Motor neuron (in vitro differentiated cells): ENCODE measurements around the gene SLC49A4. TPM values are rescaled to one million over a fixed set of nuclear protein-coding genes. Genes with fewer than 3 reads are reported as not detected.
A peak's percentile ranks its signal among the peaks of the same experiment; 100 is the strongest.
"Not testable (repeated sequence)": the region's sequence is repeated elsewhere in the genome, so short reads cannot be mapped to it uniquely, and the experiment has no call there.

ENCODE experiments used
- ATAC-seq, 8 experiments: fragments of 200-7000 bp; cut with Tn5 transposase; replicated peaks in 6 of 8; 2 replicates each; pipeline ENCODE4 v1.8.0; 2021; ENCODE audit warnings: mild to moderate bottlenecking in 8 of 8, moderate library complexity in 8 of 8
- H3K27ac ChIP-seq, 2 donors: fragments of 250-450 bp; sonication (Bioruptor Pico); 2 replicates each; pipeline ENCODE4 v1.9.0; 2021; ENCODE audit warnings: antibody characterized with exemption in 2 of 2, mild to moderate bottlenecking in 2 of 2, moderate library complexity in 1 of 2
- H3K4me1 ChIP-seq, 2 donors: fragments of 250-450 bp; sonication (Bioruptor Pico); replicated peaks in 1 of 2; 2 replicates each; pipeline ENCODE4 v1.6.1; 2021; ENCODE audit warnings: antibody characterized with exemption in 2 of 2, mild to moderate bottlenecking in 2 of 2, moderate library complexity in 1 of 2
- H3K4me3 ChIP-seq, 5 donors: fragments of 250-450 bp; sonication (Bioruptor Pico); 2 replicates each; pipeline ENCODE4 v1.9.0; 2021; ENCODE audit warnings: antibody characterized with exemption in 5 of 5, mild to moderate bottlenecking in 5 of 5, moderate library complexity in 4 of 5
- WGBS, 10 experiments: fragments of 450-650 bp; shearing (Covaris generic); methylation state at CpG; one replicate each; pipeline ENCODE4 v1.0.0; 2022; 5-methylcytosine and 5-hydroxymethylcytosine counted together
- in situ Hi-C, 9 experiments: fragments of 400-800 bp; cut with MboI; loops; one replicate each; pipeline ENCODE4 v1.15.0; 2021; ENCODE audit warnings: low sequenced_read_pairs in 9 of 9, low pct_unique_long_range_greater_than_20kb in 2 of 9; ENCODE audit not compliant: unreplicated experiment in 9 of 9
- total RNA-seq, 8 experiments: library from RNA; unstranded; fragments of 300-600 nt; gene quantifications; 2 replicates each; pipeline versions ENCODE4 v1.2.3 to v1.2.4, GENCODE V29; 2022

Gene SLC49A4, protein sequence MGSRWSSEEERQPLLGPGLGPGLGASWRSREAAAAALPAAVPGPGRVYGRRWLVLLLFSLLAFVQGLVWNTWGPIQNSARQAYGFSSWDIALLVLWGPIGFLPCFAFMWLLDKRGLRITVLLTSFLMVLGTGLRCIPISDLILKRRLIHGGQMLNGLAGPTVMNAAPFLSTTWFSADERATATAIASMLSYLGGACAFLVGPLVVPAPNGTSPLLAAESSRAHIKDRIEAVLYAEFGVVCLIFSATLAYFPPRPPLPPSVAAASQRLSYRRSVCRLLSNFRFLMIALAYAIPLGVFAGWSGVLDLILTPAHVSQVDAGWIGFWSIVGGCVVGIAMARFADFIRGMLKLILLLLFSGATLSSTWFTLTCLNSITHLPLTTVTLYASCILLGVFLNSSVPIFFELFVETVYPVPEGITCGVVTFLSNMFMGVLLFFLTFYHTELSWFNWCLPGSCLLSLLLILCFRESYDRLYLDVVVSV
- total RNA-seq = 10 to 100 TPM in 4 of 8 experiments, 1 to 10 TPM in 4; 5.9 to 20.0 (median 10.3) TPM

GRCh38 chr3:122794779-122795673 lies at the start of gene SLC49A4:
Gene SLC49A4 (plus strand): TSS chr3:122795069. CDS start chr3:122795193, 124 bp downstream.
- H3K4me1 ChIP-seq = peaks cover 9 to 13% of the 10 kb centered on the region in 2 donors
- H3K27ac ChIP-seq = peak within 1 kb of the TSS; percentile 57 to 88
- peak within 1 kb of the TSS; percentile 49 to 99 (median 79) for H3K4me3 ChIP-seq
- WGBS, 10 experiments = 0% methylated on average over 1 to 13 of the region's 84 CpGs; no CpG with 5 or more reads in 4 of the 10 experiments
- in situ Hi-C loops = no loop called here
- peak; percentile 74 to 91 (median 88) for ATAC-seq

GRCh38 chr3:122745369-122746021 lies 49.4 kb upstream of the SLC49A4 start:
- in situ Hi-C loops = no loop called here
- peak in 7 of 8 experiments; percentile 54 to 86 (median 81) for ATAC-seq

DNA sequence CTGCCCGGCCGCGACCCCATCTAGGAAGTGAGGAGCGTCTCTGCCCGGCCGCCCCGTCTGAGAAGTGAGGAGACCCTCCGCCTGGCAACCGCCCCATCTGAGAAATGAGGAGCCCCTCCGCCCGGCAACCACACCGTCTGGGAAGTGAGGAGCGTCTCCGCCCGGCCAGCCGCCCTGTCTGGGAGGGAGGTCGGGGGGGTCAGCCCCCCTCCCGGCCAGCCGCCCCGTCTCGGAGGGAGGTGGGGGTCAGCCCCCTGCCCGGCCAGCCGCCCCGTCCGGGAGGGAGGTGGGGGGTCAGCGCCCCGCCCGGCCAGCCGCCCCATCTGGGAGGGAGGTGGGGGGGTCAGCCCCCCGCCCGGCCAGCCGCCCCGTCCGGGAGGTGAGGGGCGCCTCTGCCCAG lies 47.6 kb upstream of the SLC49A4 start:
- WGBS, 10 experiments = no CpG with 5 or more reads among the region's 35 CpGs
- ATAC-seq, H3K4me3 ChIP-seq, H3K27ac ChIP-seq, H3K4me1 ChIP-seq, in situ Hi-C loops: not testable (repeated sequence)

More at GRCh38 chr3:122745369-122746021, 49.4 kb upstream of the SLC49A4 start:
- Histone ChIP-seq H3K4me3 (peak overlapping the region in 2 of 5 donors; percentile 15 to 28), H3K4me1 (no peaks in the 10 kb centered on the region), H3K27ac (no peak overlapping the region)
- 60 to 100% (median 95%) methylated on average over 1 to 4 of the region's 4 CpGs; no CpG with 5 or more reads in 3 of the 10 experiments for WGBS, 10 experiments

DNA sequence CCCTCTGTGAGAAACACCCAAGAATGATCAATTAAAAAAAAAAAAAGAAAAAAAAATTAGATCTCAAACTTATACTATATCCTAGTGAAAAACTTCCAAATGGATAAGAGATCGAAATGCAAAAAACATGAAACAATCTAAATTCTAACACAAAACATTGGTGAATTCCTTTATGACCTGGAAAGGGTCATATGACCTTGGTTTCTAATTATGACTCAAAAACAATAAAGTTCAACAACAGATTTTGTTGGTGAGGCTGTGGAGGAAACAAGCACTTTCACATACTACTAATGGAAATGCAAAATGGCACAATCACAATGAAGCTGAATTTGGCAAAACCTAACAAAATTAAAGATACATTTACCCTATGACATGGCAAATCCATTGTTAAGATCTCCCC lies 46.5 kb upstream of the SLC49A4 start:
- 88 to 100% (median 100%) methylated on average over 1 of the region's 1 CpG; no CpG with 5 or more reads in 2 of the 10 experiments for WGBS, 10 experiments

DNA sequence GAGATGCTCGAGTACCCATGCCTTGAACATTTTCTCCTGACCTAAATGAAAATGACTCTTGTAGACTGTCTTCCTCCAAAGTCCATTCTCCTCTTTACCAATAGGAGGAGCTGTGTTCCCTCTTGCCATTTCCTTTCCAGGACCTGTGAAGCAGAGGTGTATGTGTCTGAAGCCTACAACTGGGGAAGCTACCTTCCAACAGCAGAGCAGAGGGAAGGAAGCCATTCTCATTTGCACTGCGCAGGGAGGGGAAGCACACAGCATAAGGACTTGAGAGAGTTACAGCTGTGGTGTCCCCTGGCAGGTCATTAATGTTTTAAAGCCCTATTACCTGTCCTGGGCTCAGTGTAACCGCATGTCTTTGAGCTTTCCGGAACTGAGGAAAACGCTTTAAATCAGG lies 39.9 kb upstream of the SLC49A4 start:
- ATAC-seq = peak in 3 of 8 experiments; percentile 10 to 23 (median 21)
- Histone ChIP-seq H3K27ac (no peak overlapping the region), H3K4me1 (no peaks in the 10 kb centered on the region), H3K4me3 (no peak overlapping the region)
- 58 to 100% (median 87%) methylated on average over 1 to 5 of the region's 5 CpGs for WGBS, 10 experiments
- in situ Hi-C loops = no loop called here

More for the DNA sequence above, 46.5 kb upstream of the SLC49A4 start:
- Histone ChIP-seq H3K4me3 (no peak overlapping the region), H3K4me1 (no peaks in the 10 kb centered on the region), H3K27ac (no peak overlapping the region)
- in situ Hi-C loops = no loop called here
- no peak for ATAC-seq

DNA sequence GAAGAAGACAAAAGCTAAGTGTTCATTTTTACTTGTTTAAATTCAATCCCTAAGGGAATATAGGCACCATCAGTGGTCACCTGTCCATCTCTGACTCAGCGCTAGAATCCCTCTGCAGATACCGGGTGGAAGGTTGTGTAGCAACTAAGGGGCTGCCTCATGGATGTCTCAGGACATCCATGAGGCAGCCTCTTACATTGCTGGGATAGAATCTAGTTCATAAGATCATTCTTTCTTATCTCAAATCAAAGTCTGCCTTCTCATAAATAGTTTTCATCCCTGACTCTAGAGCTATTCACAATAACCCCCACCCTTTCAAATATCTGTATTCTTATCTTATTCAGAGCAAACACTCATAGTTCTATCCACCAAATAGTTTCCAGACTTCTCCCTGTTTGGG lies 39.4 kb upstream of the SLC49A4 start:
- H3K27ac ChIP-seq = no peak overlapping the region
- no peak overlapping the region for H3K4me3 ChIP-seq
- no peak for ATAC-seq
- in situ Hi-C loops = no loop called here
- no peaks in the 10 kb centered on the region for H3K4me1 ChIP-seq
- WGBS, 10 experiments = 83 to 100% (median 100%) methylated on average over 1 to 2 of the region's 2 CpGs; no CpG with 5 or more reads in 1 of the 10 experiments

- Histone ChIP-seq H3K4me1 (no peaks in the 10 kb centered on the region), H3K4me3 (no peak overlapping the region), H3K27ac (no peak overlapping the region)
- in situ Hi-C loops = no loop called here
- 0 to 83% (median 10%) methylated on average over 1 to 2 of the region's 3 CpGs; no CpG with 5 or more reads in 6 of the 10 experiments for WGBS, 10 experiments
- ATAC-seq = peak in 3 of 8 experiments; percentile 91 to 93 (median 92)
Observed at GRCh38 chr3:122758877-122759560, 35.9 kb upstream of the SLC49A4 start.

DNA sequence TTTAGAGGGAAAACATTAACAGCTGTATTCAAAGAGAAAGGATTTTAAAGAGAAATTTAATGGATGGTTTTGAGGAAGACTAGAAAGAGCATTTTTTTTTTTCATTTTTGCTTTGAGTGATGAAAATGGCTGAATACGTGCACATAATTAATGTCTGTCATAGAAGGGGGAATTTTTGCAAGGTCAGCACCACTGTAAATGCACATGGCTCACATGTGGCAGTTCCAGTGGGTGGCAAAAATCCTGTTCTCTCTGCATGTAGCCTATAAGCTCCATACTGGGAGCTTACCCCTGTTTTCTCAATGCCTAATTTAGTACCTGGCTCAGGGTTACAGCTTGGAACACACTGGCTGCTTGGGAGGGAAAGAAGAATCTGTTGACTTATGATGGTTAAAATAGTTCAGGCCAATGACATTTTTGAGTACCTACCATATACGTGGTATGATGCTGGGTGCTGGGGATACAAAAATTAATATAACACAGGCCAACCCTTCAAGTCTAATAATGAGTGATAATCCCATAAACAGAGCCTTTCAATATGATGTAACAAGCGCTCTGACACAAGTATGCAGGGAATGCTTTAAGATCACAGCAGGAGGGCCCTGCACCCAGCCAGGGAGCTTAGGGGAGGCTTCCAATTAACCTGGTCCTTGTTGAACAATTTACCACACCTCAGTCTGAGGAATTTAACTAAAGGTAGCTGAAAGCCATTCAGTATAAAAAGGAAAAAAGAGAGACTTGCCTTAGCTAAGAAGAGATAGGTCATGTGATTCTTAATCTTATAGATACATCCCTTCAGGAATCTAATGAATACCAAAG lies 34.2 kb upstream of the SLC49A4 start:
- H3K27ac ChIP-seq = no peak overlapping the region
- H3K4me3 ChIP-seq = no peak overlapping the region
- WGBS, 10 experiments = 50 to 100% (median 66%) methylated on average over 1 to 3 of the region's 3 CpGs; no CpG with 5 or more reads in 3 of the 10 experiments
- no peaks in the 10 kb centered on the region for H3K4me1 ChIP-seq
- in situ Hi-C loops = no loop called here
- ATAC-seq = peak in 1 of 8 experiments; percentile 24

- no peaks in the 10 kb centered on the region for H3K4me1 ChIP-seq
- WGBS, 10 experiments = 83 to 100% (median 98%) methylated on average over 1 to 3 of the region's 3 CpGs
- in situ Hi-C loops = no loop called here
- ATAC-seq = no peak
- no peak overlapping the region for H3K4me3 ChIP-seq
- no peak overlapping the region for H3K27ac ChIP-seq
Observed at GRCh38 chr3:122766430-122766829, 28.4 kb upstream of the SLC49A4 start.

- Histone ChIP-seq H3K4me3 (no peak overlapping the region), H3K4me1 (no peaks in the 10 kb centered on the region), H3K27ac (no peak overlapping the region)
- ATAC-seq = peak in 3 of 8 experiments; percentile 59 to 83 (median 61)
- in situ Hi-C loops = no loop called here
- 11 to 100% (median 83%) methylated on average over 1 to 3 of the region's 3 CpGs; no CpG with 5 or more reads in 3 of the 10 experiments for WGBS, 10 experiments
Observed at GRCh38 chr3:122767540-122768372, 27.1 kb upstream of the SLC49A4 start.
